Retinal pigment epithelial cell (primary cell): ENCODE data around the gene MAN1C1.
A peak's percentile ranks its signal among the peaks of the same experiment; 100 is the strongest.

ENCODE experiments used
- DNase-seq: peaks from one replicate; pipeline ENCODE4 v3.0.0-alpha.2; 2010; ENCODE audit warnings: low read depth
- H3K4me3 ChIP-seq: 2 replicates; pipeline ENCODE4 v1.5.1; 2011; ENCODE audit warnings: mild to moderate bottlenecking, low read length, control low read depth, moderate library complexity
- TF ChIP-seq, protein P1 (sequence below): conservative IDR thresholded peaks from 2 replicates; pipeline ENCODE4 v1.5.1; 2011; ENCODE audit warnings: low read depth, low read length, control low read depth, inconsistent platforms

Gene MAN1C1

DNA sequence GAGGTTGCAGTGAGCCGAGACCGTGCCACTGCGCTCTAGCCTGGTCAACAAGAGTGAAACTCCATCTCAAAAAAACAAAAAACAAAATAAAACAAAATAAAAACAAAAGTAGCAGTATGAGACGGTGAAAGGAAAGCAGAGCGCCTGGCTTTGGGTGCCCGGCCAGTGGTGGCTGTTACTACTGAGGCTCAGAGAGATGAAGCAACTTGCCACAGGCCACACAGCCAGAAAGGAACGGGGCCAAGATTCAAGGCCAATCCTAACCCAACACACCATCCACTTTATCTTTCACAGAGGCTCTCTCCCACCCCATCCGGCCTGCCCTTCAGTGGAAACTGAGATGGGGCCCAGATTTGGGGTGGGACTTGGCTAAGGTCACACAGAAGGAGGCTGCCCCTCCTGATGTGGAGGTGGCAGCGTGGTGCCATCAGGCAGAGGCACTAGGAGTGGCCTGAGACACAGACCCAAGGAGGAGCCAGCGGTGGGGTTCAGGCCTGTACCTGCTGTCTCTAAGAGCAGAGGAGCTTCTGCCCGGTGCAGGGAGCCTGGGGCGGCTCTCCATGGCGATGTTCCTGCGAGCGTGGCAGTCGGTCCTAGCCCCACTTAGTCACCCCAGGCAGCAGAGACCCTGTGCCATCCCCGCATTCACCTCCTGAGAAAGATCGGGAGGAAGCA is 40.0 kb upstream of the MAN1C1 start:
- DNase-seq: no peak
- TF ChIP-seq, protein P1, sequence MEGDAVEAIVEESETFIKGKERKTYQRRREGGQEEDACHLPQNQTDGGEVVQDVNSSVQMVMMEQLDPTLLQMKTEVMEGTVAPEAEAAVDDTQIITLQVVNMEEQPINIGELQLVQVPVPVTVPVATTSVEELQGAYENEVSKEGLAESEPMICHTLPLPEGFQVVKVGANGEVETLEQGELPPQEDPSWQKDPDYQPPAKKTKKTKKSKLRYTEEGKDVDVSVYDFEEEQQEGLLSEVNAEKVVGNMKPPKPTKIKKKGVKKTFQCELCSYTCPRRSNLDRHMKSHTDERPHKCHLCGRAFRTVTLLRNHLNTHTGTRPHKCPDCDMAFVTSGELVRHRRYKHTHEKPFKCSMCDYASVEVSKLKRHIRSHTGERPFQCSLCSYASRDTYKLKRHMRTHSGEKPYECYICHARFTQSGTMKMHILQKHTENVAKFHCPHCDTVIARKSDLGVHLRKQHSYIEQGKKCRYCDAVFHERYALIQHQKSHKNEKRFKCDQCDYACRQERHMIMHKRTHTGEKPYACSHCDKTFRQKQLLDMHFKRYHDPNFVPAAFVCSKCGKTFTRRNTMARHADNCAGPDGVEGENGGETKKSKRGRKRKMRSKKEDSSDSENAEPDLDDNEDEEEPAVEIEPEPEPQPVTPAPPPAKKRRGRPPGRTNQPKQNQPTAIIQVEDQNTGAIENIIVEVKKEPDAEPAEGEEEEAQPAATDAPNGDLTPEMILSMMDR: no peak
- no peak overlapping the region for H3K4me3 ChIP-seq

DNA sequence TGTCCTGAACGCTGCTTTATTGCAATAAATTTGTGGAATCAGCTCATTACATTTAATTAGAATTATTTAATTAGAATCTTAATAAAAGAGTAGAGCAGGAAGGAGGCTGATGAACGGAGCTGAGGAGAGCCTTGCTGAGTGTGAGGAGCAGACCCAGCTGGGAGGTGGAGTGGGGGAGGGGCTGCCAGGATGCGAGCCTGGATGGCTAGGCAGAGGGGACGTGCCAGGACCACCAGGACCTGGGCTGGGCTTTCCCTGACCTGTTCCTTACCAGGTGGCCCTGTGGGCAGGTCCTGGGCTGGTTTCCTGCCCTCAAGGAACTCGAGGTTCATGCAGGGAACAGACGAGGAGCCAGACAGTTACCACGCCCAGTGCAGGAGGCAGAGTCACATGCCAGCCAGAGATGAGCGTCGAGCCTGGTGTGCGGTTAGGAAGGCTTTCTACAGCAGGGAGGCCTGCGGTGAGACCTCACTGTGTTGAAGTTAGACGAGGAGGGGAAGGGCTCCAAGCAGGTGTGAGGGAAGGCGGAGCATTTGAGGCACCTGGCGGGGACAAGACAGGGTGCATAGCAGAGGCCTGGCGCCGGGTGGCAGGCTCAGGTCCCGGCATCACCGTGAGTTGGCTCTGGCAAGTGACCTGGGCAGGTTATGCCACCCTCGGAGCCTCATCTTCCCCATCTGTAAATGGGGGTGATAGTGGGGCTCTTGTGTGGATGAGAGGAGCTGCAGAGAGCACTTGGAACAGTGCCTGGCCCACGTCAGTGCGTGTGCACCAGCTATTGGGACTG is 39.3 kb upstream of the MAN1C1 start:
- TF ChIP-seq, protein P1: no peak
- no peak overlapping the region for H3K4me3 ChIP-seq
- no peak for DNase-seq

DNA sequence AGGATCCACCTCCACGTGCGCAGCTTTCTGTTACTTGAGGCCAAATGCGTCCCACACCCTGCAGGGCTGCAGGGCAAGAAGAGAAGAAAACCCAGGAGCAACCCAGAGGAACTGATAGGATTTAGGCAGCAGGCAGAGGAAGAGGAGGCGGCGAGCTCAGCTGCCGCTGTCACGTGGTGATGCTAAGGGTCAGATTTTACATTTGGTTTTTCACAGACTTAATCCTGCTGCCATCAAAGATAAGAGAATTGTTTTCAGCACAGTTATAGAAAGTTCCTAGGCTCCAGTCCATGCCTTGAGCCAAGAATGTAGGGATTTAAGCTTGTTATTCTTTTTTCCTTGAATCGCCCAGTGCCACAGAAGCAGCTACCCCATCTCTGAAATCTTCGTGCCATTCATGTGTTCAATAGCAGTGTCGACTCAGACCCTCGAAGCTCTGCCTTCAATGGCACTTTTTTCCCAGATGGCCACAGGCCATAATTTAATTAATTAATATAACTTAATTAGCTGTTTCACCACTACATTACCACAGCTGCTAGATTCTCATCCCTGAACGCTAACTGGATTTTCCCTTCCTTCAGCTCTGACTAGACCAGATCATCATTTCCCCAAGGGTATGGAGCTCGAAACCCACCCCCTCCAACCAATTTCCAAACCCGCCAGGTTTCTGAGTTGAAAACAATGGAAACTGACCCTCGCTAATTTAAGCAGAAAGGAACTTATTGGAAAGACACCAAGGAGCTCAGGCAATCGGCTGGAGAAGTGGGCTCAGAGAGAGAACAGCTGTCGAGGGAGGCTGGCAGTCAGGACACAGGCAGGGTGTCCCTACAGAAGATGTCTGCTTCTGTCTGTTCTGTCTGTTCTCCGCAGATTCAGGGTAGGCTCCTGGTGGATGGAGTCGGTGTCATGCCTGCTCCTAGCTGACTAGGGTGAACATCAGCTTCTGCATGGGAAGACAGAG is 37.0 kb upstream of the MAN1C1 start:
- no peak overlapping the region for H3K4me3 ChIP-seq
- DNase-seq: peak; percentile 40
- TF ChIP-seq, protein P1: no peak

DNA sequence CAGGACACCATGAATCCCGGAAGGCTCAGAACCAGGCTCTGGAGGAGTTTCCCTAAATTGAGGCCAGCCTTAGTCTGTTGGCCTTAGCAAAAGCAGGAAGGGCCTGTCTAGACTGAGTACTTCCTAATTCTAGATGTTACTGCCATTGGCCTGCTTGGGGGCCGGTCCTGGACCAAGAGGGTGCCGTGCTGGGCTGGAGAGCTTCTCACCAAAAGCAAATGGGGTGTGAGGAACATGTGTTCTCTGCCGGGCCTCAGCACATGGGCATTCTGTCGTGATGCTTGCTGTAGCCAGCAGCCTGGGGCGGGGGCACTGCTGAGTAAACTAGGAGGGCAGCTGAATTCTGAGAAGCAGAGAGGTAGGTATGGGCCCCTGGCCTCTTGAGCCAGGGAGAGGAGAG is 35.7 kb upstream of the MAN1C1 start:
- H3K4me3 ChIP-seq: no peak overlapping the region
- DNase-seq: no peak
- TF ChIP-seq, protein P1: no peak

DNA sequence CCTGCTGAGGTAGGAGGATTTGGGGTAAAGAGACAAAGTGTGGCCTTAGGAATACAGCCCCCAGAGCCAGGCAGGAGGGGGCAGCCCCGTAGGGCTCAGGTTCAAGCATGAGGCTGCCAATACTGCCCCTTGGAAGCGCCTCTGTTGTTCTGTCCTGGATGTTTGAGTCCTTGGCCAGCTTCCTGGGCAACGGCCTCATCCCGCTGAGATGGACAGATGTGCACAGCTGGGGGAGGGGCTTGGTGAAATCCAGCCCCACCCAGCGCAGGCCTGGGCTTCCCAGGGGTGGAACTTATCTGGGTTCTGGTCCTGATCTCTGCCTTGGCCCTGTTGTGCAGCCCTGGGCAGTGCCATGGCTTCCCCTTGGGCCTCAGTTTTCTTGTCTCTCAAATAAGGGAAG is 34.8 kb upstream of the MAN1C1 start:
- no peak for DNase-seq
- TF ChIP-seq, protein P1: no peak
- H3K4me3 ChIP-seq: no peak overlapping the region

DNA sequence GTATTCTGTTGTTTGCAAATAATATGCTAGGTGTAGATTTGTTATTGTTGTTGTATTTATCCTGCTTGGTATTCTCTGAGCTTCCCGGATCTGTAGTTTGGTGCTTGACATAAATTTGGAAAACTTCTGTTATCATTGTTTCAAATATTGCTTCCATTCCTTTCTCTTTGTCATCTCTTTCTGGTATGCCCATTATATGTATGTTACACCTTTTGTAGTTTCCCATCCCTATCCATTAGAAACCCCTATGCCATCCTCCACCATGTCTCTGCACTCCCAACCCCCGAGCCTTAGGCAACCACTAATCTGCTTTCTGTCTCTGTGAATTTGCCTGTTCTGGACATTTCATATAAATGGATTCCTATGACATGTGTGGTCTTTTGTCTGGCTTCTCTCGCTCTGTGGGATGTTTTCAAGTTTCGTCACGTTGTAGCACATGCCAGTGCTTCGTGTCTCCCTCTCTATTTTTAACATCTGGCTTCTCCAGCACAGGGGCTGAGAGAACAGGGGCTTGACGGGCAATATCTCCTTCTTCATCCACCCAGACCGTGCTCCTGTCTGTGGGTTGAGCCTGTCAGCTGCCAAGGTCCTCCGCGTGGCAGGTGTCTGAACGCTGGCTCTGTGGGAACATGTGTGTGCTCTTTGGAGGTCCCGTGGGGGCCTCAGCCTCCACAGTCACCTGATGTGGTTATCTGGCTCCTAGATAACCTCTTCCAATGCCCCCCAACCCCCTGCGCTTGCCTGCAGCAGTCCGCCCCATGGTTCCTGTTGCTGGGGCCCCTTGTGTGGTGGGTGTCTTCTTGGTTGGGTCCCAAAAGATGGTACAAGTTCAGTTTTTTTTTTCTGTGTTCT is 32.8 kb upstream of the MAN1C1 start:
- no peak overlapping the region for H3K4me3 ChIP-seq
- DNase-seq: no peak
- TF ChIP-seq, protein P1: no peak
